ENCODE measurements around the gene MRM1. TPM values are rescaled to one million over a fixed set of nuclear protein-coding genes. Genes with fewer than 3 reads are reported as not detected.
A peak's percentile ranks its signal among the peaks of the same experiment; 100 is the strongest.

The MRM1 gene
- polyA plus RNA-seq, 3 donors from 2014 or later, result 2.0 to 6.4 TPM; not detected in 1

DNA sequence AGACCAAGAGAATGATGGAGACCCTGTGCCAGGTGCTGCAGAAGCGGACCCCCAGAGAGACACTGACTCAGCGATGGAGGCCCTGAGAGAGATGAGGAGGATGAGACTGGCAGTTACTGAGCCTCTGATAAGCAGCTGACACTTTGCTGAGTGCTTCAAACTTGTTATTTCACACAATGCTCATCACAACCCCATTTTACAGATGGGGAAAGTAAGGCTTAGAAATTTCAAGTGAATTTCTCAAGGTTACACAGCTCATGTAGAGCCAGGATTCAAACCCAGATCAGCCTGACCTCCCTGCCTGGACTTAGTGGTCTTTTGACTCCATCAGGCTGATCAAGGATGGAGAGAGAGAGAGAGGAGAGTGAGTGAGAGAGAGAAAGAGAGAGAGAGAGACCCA is 27.2 kb downstream of the MRM1 start:
- no peak for DNase-seq
- H3K4me1 Mint-ChIP-seq, result no peaks in the 10 kb centered on the region
- H3K27me3 Mint-ChIP-seq (ENCODE audit: low read depth in 3 of 3), result peaks cover 0 to 2% (median 0%) of the 10 kb centered on the region in 3 donors
- H3K27ac Mint-ChIP-seq, result no peak overlapping the region
- H3K36me3 Mint-ChIP-seq, result peaks cover 0 to 4% (median 0%) of the 10 kb centered on the region in 3 donors
- H3K4me3 Mint-ChIP-seq, result no peak overlapping the region
- H3K9me3 Mint-ChIP-seq, result no peaks in the 10 kb centered on the region

DNA sequence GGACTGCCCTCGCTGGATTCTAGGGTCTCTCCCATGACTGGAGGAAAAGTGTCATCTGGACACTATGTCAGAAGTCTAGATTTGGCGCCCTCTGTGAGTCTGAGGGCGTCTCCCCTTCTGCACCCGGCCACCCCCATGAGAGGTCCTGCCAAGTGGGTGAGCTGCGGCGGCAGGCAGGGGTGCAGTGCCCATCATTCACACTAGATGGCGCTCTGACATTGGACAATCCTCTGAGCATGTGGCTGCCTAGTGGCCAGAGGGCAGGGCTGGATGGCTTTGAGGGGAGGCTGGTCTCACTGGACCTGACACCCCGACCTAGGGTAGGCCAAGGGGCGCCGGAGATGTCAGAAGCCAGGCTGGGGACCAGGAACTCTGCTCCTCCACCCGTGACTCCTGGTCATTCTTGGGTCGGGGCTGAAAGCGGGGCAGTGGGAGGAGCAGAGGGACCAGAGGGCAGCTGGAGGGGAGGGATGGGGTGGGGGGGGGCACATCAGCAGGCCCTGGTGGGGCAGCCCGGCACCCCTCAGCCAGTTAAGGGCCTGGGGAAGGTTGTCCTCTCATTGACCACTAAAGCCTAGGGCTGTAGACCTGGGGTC is 28.0 kb downstream of the MRM1 start:
- Mint-ChIP-seq H3K4me3 (no peak overlapping the region), H3K27me3 (ENCODE audit: low read depth in 3 of 3) (peaks cover 0 to 2% (median 0%) of the 10 kb centered on the region in 3 donors), H3K4me1 (no peaks in the 10 kb centered on the region), H3K36me3 (peaks cover 0 to 4% (median 0%) of the 10 kb centered on the region in 3 donors), H3K27ac (peak overlapping the region in 1 of 6 donors; percentile 35), H3K9me3 (no peaks in the 10 kb centered on the region)
- DNase-seq, result peak; percentile 68 to 76 (median 72)

DNA sequence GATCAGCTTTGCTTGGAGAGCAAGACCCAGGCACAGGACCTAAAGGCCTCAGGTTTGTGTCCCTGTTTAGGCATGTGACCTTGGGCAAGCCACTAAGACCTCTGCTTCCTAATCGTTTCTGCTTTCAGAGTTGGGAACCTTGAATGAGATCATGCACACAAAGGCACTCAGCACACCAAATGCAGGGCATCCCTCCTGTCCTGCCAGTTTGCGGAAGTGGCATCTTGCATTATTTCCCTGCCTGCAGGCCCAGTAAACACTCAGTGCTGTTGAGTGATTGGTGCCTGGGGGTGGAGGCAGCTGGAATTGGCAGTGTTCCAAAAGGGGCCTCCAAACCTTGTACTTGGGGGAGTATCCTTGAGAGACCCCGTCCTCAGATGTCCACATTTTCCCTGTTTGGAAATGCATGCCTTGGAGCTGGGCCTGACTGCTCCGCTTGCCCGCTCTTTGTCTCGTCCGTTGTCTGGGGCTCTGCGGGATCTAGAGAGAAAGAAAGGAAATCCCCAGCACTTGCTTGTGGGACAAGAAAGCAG is 28.7 kb downstream of the MRM1 start:
- DNase-seq, result no peak
- Mint-ChIP-seq H3K4me1 (no peaks in the 10 kb centered on the region), H3K27ac (no peak overlapping the region), H3K36me3 (peaks cover 0 to 4% (median 0%) of the 10 kb centered on the region in 3 donors), H3K4me3 (no peak overlapping the region), H3K27me3 (ENCODE audit: low read depth in 3 of 3) (peaks cover 0 to 2% (median 2%) of the 10 kb centered on the region in 3 donors), H3K9me3 (peaks cover 0 to under 1% (median 0%) of the 10 kb centered on the region in 6 donors)

DNA sequence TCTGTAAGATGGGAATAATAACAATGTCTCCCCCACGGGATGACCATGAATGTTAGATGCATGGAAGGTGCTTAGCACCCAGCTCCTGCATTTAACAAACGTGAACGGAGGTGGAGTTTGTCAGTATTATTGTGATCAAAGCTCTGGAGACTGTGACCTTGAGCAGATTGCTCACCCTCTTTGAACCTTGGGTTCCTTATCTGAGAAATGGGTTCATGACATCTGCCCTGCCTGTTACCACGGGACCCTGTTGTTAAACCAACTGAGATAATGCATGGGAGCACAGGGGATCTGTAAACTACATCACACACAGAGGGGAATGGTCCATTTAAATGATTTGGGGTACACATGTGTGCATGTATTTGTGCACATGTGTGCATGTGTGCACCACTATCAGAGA is 29.6 kb downstream of the MRM1 start:
- H3K36me3 Mint-ChIP-seq, result peaks cover 0 to 4% (median 0%) of the 10 kb centered on the region in 3 donors
- H3K27ac Mint-ChIP-seq, result no peak overlapping the region
- no peak overlapping the region for H3K4me3 Mint-ChIP-seq
- no peak for DNase-seq
- H3K4me1 Mint-ChIP-seq, result no peaks in the 10 kb centered on the region
- peaks cover 0 to 6% (median 2%) of the 10 kb centered on the region in 3 donors for H3K27me3 Mint-ChIP-seq (ENCODE audit: low read depth in 3 of 3)
- H3K9me3 Mint-ChIP-seq, result peaks cover 0 to 1% (median 0%) of the 10 kb centered on the region in 6 donors

DNA sequence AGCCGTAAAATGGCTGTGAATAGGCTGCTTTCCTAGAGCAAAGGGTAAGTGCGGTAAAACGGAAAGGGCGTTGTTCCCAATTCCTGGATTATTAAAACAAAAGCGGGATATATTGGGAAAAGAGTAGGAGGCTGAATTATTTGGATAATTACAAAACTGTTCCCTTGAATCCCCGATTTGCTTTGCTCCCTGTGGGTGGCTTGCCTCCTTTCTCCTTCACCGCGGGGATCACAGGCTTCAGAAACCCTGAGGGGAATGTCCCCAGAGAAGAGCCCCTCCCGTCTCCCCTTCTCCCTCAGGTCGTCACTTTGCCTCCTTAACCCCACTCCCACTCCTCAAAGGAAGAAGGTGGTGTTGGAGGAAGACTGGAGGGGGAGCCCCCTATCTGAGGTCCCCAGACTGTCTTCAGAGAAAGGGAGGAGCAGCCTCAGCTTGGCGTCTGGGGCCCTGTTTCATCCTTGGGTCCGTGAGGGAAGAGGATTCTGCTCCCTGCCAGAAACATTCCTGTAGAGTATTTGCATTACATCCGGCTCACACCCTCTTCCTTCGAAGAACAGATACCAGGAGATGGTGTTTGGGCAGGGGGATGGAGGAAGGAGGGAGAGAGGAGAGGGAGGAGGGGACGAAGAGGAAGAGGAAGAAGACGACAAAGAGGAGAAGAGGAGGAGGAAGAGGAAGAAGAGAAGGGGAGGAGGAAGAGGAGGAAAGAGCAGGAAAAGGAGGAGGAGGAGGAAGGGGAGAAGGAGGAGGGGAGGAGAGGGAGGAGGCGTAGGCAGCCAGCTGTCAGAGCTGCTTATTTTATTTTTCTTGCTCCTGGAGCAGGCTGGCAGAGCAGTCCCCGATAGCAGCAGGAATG is 31.8 kb downstream of the MRM1 start:
- Mint-ChIP-seq H3K36me3 (peaks cover 0 to 4% (median 0%) of the 10 kb centered on the region in 3 donors), H3K4me1 (no peaks in the 10 kb centered on the region), H3K27me3 (ENCODE audit: low read depth in 3 of 3) (peaks cover 0 to 10% (median 2%) of the 10 kb centered on the region in 3 donors), H3K9me3 (peaks cover 0 to 1% (median 0%) of the 10 kb centered on the region in 6 donors), H3K4me3 (no peak overlapping the region), H3K27ac (no peak overlapping the region)
- DNase-seq, result no peak

DNA sequence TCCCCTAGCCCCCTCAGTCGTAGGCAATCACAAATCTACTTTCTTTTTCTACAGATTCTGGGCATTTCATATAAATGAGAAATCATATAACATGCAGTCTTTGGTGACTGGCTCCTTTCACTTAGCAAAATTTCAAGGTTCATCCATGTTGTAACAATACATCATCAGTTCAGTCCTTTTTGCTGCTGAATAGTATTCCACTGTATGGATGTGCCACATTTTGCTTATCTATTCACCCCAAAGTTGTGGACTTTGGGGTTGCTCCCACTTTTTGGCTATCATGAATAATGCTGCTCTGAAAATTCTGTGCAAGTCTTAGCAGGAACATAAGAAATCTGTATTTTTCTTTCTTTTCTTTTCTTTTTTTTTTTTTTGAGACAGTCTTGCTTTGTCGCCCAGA is 39.0 kb downstream of the MRM1 start:
- Mint-ChIP-seq H3K4me3 (no peak overlapping the region), H3K27ac (no peak overlapping the region), H3K4me1 (peaks cover 13 to 15% of the 10 kb centered on the region in 2 donors), H3K9me3 (peaks cover 0 to 2% (median 0%) of the 10 kb centered on the region in 6 donors), H3K27me3 (ENCODE audit: low read depth in 3 of 3) (peaks cover 19 to 53% (median 25%) of the 10 kb centered on the region in 3 donors), H3K36me3 (no peaks in the 10 kb centered on the region)
- DNase-seq, result no peak

DNA sequence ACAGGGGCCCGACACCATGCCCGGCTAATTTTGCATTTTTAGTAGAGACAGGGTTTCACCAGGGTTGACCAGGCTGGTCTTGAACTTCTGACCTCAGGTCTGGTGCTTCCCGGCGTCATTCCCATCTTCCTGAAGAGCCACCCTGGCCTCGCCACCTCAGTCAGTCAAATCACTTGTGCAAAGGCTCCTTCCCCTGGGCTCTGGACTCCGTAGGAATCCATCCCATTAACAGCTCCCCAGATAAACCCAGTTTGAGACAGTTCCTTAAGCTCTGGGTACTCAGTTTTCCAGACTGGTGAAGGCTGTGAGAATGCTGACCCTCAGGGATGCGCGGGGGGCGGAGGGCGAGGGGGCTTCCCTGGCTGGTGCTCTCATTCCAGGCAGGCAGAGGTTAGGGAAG is 39.5 kb downstream of the MRM1 start:
- Mint-ChIP-seq H3K4me1 (peaks cover 13 to 15% of the 10 kb centered on the region in 2 donors), H3K9me3 (peaks cover 0 to 2% (median 0%) of the 10 kb centered on the region in 6 donors), H3K27me3 (ENCODE audit: low read depth in 3 of 3) (peaks cover 19 to 52% (median 25%) of the 10 kb centered on the region in 3 donors), H3K36me3 (no peaks in the 10 kb centered on the region), H3K27ac (no peak overlapping the region), H3K4me3 (peak overlapping the region in 1 of 5 donors; percentile 33)
- DNase-seq, result no peak

DNA sequence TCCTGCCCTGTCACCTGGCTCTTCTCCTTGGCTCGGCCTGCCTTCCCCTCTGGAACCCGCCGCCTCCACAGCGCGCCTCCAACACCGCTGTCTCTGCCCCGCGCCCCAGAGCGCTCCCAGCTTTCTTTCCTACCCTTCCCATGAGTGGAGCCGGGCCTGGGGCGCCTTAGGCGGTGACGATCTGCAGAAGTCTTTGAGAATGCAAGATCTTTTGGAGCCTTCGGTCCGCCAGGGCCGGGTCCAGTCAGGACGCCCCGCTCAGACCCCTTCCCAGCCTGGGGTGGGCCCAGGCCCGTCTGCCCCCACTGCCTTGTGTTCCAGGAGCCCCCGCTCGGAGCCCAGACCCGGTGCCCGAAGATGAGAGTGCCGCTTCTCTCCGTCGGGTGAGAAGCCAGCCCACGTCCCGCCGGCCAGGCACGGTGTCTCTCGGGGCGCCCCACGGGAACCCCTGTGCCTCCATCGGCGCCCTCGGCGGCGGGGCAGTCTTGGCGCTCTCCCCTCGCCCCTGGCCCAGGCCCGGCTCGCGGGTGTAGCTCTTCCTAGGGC is 40.0 kb downstream of the MRM1 start:
- Mint-ChIP-seq H3K36me3 (no peaks in the 10 kb centered on the region), H3K4me1 (peaks cover 13 to 15% of the 10 kb centered on the region in 2 donors), H3K9me3 (peaks cover 0 to 2% (median 0%) of the 10 kb centered on the region in 6 donors), H3K27ac (no peak overlapping the region), H3K27me3 (ENCODE audit: low read depth in 3 of 3) (peaks cover 19 to 57% (median 25%) of the 10 kb centered on the region in 3 donors), H3K4me3 (peak overlapping the region in 1 of 5 donors; percentile 32)
- DNase-seq, result no peak

DNA sequence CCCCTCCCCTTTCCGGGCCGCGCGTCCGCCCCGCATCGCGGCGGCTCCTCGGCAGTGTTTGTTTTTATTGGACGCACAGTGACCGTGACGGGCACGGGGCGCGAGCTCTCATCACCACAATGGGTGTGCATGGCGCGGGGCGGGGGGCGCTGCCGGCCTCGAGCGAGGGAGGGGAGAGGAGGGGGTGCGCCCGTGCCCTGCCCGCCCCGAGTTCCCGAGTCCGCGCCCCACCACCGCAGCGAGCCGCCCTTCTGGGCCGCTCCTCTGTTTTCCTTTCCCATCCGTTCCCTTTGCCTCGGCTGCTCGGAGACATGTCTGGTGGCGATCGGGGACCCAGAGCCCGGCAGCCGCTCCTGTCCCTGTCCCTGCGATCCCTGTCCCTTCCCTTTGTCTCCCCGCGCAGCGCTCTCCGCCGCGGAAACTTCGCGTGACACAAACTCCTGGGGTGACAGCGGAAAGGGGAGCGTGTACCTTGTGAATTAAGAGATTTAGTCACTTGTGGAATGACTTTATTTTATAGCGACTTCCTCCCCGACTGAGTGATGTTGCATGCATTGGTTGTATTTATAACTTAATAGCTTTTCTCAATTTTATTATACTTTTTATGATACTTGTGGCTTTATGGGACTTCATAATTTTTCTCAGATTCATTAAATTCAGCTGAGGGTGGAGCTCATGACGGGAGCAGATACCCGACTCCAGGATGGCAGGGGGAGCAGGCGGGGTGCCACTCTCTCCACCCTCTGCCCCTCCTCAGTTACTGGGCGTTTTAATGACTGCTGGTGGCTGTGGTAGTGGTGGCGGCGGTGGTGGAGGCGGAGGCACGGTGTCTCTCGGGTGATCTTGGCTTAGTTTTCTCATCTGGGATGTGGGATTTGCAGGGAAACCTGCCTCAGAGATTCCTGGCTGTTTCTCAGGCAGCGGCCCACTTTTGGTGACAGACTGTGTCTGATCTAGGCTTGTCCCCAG is 40.8 kb downstream of the MRM1 start:
- H3K27ac Mint-ChIP-seq, result no peak overlapping the region
- H3K4me1 Mint-ChIP-seq, result peaks cover 13 to 15% of the 10 kb centered on the region in 2 donors
- H3K27me3 Mint-ChIP-seq (ENCODE audit: low read depth in 3 of 3), result peaks cover 19 to 59% (median 25%) of the 10 kb centered on the region in 3 donors
- H3K36me3 Mint-ChIP-seq, result no peaks in the 10 kb centered on the region
- no peak for DNase-seq
- H3K9me3 Mint-ChIP-seq, result peaks cover 0 to 2% (median 0%) of the 10 kb centered on the region in 6 donors
- peak overlapping the region; percentile 50 to 80 (median 70) for H3K4me3 Mint-ChIP-seq

DNA sequence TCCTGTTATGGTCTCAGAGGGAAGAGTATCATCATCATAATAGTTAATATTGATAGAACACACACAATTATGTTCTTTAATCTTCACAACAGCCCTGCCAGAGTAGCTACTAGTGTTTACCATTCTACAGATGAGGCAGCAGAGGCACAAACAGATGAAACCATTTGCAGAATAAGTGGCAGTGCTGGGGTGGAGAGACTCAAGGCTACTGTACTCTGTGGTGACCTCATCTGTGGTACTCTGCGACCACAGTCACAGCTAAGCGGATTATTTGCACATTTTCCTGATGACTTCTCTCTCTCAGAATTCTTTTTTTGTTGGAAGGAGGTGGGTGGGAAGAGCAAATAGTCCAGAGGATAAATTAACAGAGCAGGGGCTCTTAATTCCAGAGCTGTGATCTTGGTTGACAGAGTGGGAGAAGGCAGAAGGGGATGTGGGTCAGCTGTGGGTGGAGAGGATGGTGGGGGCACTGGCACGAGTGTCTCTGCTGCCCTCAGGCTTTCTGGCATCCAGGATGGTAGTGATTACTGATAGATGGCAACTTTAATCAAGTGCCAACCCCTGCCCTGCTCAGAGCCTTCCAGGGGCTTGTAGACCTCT is 41.8 kb downstream of the MRM1 start:
- Mint-ChIP-seq H3K36me3 (no peaks in the 10 kb centered on the region), H3K4me3 (peak overlapping the region in 4 of 5 donors; percentile 50 to 80 (median 70)), H3K27me3 (ENCODE audit: low read depth in 3 of 3) (peaks cover 19 to 56% (median 25%) of the 10 kb centered on the region in 3 donors), H3K9me3 (peaks cover 0 to 2% (median 0%) of the 10 kb centered on the region in 6 donors), H3K27ac (no peak overlapping the region), H3K4me1 (peaks cover 13 to 15% of the 10 kb centered on the region in 2 donors)
- DNase-seq, result no peak

DNA sequence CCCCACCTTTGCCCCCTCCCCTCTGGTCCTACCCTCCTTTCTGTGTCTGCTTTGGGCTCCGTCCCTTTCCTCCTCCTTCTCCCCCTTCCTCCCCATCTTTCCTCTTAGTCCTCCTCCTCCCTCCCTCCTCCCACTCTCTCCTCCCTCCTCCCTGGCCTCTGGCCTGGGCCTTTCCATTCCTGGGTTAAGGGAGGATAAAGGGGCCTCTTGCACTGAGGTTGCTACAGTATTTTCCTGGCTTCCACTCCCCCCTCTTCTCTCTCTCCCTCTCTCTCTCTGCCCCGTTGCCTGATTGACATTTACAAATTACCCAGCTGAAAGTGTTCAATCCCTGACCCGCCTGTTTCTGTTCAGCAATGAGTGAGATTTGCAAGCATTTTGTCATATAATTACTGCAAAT is 44.0 kb downstream of the MRM1 start:
- Mint-ChIP-seq H3K9me3 (peaks cover 0 to 2% (median 0%) of the 10 kb centered on the region in 6 donors), H3K27ac (no peak overlapping the region), H3K4me3 (no peak overlapping the region), H3K4me1 (peaks cover 13 to 15% of the 10 kb centered on the region in 2 donors), H3K27me3 (ENCODE audit: low read depth in 3 of 3) (peaks cover 15 to 44% (median 24%) of the 10 kb centered on the region in 3 donors), H3K36me3 (no peaks in the 10 kb centered on the region)
- DNase-seq, result no peak

DNA sequence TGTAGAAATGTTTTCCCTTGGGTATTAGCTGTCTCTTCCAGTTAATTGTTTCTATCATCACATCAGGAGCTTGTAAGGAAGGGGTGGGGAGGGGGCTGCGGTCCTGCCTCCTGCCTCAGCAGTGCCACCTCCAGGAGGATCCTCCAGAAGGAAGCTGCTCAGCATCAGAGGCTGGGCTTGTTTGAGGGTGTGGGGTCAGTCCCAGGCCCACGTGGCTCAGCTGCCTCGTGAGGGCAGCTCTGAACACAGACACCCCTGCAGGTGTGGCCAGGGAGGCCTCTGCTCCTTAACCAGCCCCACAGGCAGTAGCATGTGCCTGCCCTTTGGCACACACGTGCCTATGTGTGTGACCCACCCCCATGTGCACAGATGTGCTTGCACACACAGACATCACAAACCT is 46.3 kb downstream of the MRM1 start:
- Mint-ChIP-seq H3K36me3 (no peaks in the 10 kb centered on the region), H3K27me3 (ENCODE audit: low read depth in 3 of 3) (peaks cover 6 to 45% (median 13%) of the 10 kb centered on the region in 3 donors), H3K4me1 (peaks cover 6 to 8% of the 10 kb centered on the region in 2 donors)

More for the DNA sequence above, 46.3 kb downstream of the MRM1 start:
- H3K9me3 Mint-ChIP-seq, result peaks cover 0 to 2% (median 0%) of the 10 kb centered on the region in 6 donors
- no peak overlapping the region for H3K4me3 Mint-ChIP-seq
- no peak overlapping the region for H3K27ac Mint-ChIP-seq
- no peak for DNase-seq
